Liver (tissue), 3 donors: Measurements from ENCODE around the gene ZNF366.

Experiments used
- EGR1 ChIP-seq, 2 donors: IDR thresholded peaks; 2 replicates each; pipeline ENCODE4 v1.6.1; 2016 to 2018; ENCODE audit warnings: antibody characterized with exemption in 2 of 2, low read depth in 2 of 2
- FOXA2 ChIP-seq: IDR thresholded peaks from 2 replicates; pipeline ENCODE4 v1.6.1; 2016; ENCODE audit warnings: antibody characterized with exemption
- GABPA ChIP-seq, 2 donors: IDR thresholded peaks in 1 of 2; conservative IDR thresholded peaks in 1 of 2; 2 replicates each; pipeline ENCODE4 v1.6.1; 2016; ENCODE audit warnings: antibody characterized with exemption in 2 of 2, mild to moderate bottlenecking in 1 of 2, moderate library complexity in 1 of 2
- HNF4A ChIP-seq, 2 donors: conservative IDR thresholded peaks; 2 replicates each; pipeline ENCODE4 v1.6.1; 2016; ENCODE audit warnings: antibody characterized with exemption in 2 of 2, mild to moderate bottlenecking in 2 of 2
- HNF4G ChIP-seq: IDR thresholded peaks from 2 replicates; pipeline ENCODE4 v1.6.1; 2016; ENCODE audit warnings: antibody characterized with exemption
- NR2F2 ChIP-seq: IDR thresholded peaks from 2 replicates; pipeline ENCODE4 v1.6.1; 2016; ENCODE audit warnings: antibody characterized with exemption
- RAD21 ChIP-seq, 2 donors: IDR thresholded peaks; 2 replicates each; pipeline ENCODE4 v1.6.1; 2016; ENCODE audit warnings: antibody characterized with exemption in 2 of 2, mild to moderate bottlenecking in 2 of 2
- RXRA ChIP-seq, 2 donors: IDR thresholded peaks; 2 replicates each; pipeline ENCODE4 v1.6.1; 2017 to 2018; ENCODE audit warnings: antibody characterized with exemption in 2 of 2, mild to moderate bottlenecking in 1 of 2
- TAF1 ChIP-seq: conservative IDR thresholded peaks from 2 replicates; pipeline ENCODE4 v1.6.1; 2016; ENCODE audit warnings: antibody characterized with exemption, mild to moderate bottlenecking
- YY1 ChIP-seq: IDR thresholded peaks from 2 replicates; pipeline ENCODE4 v1.6.1; 2016; ENCODE audit warnings: antibody characterized with exemption, mild to moderate bottlenecking
- TF ChIP-seq, protein P1 (sequence below): fragments of 150-350 bp; IDR thresholded peaks from 2 replicates; pipeline ENCODE4 v1.5.1; 2017; ENCODE audit warnings: improper control_type of control experiment, low read depth, low read length; ENCODE audit not compliant: missing input control
- TF ChIP-seq, protein P2 (sequence below): IDR thresholded peaks from 2 replicates; pipeline ENCODE4 v1.6.1; 2016; ENCODE audit warnings: antibody characterized with exemption
- TF ChIP-seq, protein P3 (sequence below): IDR thresholded peaks from 2 replicates; pipeline ENCODE4 v1.6.1; 2016; ENCODE audit warnings: antibody characterized with exemption, mild to moderate bottlenecking
- donor health status: healthy.
- donor health status: healthy.

DNA sequence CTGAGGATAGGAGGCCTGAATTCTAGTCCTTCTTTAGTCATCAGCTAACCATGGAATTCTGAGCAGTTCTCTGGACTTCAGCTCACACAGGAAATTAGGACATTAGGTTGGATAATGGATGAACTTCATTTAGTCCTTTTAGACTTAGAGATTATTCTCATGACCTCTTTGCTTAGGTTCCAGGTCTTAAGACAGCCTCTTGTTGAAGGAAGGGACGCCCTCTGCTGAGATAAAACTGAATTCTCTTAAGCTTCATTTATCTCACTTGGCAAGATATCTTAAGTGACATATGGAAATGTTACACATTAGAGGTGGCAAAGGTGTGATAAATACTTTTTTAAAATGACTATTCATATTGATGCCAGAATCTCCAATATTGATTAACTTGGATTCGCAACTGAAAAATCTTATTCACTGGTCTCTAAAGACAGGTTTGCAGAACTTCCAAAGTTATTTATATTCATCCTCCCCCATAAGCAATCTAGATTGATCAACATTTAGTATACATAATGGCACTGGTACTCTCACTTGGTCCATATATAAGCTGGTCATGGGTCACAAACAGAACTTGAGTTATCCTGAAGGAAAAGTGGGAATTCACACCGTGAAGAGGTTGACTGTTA is 16.9 kb upstream of the ZNF366 start:
- TF ChIP-seq RAD21 (IDR thresholded peaks at IDR 0.05) (peak; percentile 73 to 82), GABPA (IDR thresholded peaks at IDR 0.05 in 1 of 2, conservative IDR thresholded peaks at IDR 0.05 in 1 of 2) (no peak), FOXA2 (no peak), YY1 (no peak), NR2F2 (peak; percentile 61), TAF1 (no peak), RXRA (IDR thresholded peaks at IDR 0.05) (no peak), HNF4G (no peak), HNF4A (conservative IDR thresholded peaks at IDR 0.05) (no peak), EGR1 (IDR thresholded peaks at IDR 0.05; ENCODE audit: low read depth in 2 of 2) (no peak)
- TF ChIP-seq, protein P1, sequence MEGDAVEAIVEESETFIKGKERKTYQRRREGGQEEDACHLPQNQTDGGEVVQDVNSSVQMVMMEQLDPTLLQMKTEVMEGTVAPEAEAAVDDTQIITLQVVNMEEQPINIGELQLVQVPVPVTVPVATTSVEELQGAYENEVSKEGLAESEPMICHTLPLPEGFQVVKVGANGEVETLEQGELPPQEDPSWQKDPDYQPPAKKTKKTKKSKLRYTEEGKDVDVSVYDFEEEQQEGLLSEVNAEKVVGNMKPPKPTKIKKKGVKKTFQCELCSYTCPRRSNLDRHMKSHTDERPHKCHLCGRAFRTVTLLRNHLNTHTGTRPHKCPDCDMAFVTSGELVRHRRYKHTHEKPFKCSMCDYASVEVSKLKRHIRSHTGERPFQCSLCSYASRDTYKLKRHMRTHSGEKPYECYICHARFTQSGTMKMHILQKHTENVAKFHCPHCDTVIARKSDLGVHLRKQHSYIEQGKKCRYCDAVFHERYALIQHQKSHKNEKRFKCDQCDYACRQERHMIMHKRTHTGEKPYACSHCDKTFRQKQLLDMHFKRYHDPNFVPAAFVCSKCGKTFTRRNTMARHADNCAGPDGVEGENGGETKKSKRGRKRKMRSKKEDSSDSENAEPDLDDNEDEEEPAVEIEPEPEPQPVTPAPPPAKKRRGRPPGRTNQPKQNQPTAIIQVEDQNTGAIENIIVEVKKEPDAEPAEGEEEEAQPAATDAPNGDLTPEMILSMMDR = peak; percentile 34
- TF ChIP-seq, protein P2, sequence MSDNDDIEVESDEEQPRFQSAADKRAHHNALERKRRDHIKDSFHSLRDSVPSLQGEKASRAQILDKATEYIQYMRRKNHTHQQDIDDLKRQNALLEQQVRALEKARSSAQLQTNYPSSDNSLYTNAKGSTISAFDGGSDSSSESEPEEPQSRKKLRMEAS = no peak
- TF ChIP-seq, protein P3, sequence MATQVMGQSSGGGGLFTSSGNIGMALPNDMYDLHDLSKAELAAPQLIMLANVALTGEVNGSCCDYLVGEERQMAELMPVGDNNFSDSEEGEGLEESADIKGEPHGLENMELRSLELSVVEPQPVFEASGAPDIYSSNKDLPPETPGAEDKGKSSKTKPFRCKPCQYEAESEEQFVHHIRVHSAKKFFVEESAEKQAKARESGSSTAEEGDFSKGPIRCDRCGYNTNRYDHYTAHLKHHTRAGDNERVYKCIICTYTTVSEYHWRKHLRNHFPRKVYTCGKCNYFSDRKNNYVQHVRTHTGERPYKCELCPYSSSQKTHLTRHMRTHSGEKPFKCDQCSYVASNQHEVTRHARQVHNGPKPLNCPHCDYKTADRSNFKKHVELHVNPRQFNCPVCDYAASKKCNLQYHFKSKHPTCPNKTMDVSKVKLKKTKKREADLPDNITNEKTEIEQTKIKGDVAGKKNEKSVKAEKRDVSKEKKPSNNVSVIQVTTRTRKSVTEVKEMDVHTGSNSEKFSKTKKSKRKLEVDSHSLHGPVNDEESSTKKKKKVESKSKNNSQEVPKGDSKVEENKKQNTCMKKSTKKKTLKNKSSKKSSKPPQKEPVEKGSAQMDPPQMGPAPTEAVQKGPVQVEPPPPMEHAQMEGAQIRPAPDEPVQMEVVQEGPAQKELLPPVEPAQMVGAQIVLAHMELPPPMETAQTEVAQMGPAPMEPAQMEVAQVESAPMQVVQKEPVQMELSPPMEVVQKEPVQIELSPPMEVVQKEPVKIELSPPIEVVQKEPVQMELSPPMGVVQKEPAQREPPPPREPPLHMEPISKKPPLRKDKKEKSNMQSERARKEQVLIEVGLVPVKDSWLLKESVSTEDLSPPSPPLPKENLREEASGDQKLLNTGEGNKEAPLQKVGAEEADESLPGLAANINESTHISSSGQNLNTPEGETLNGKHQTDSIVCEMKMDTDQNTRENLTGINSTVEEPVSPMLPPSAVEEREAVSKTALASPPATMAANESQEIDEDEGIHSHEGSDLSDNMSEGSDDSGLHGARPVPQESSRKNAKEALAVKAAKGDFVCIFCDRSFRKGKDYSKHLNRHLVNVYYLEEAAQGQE = no peak
